Astrocyte (in vitro differentiated cells and primary cell): ENCODE results near the gene RHPN2. TPM values are rescaled to one million over a fixed set of nuclear protein-coding genes. Genes with fewer than 3 reads are reported as not detected.

ENCODE experiments used
- DNase-seq: peaks from one replicate; pipeline ENCODE4 v3.0.0-alpha.2; 2010; ENCODE audit warnings: low read depth
- FAIRE-seq: peaks from 2 replicates; lab custom pipeline; 2011; peaks lifted over from hg19 to GRCh38; lab: Jason Lieb, UNC
- H2AFZ ChIP-seq: 2 replicates; pipeline ENCODE4 v1.6.0; 2012; ENCODE audit warnings: low read depth, low read length, inconsistent platforms
- H3K27ac ChIP-seq: 2 replicates; pipeline ENCODE4 v1.5.1; 2011; ENCODE audit warnings: low read depth, low read length, inconsistent platforms
- H3K27me3 ChIP-seq: 2 replicates; pipeline ENCODE4 v1.6.0; 2011; ENCODE audit warnings: low read length, inconsistent platforms; ENCODE audit not compliant: insufficient read depth
- H3K36me3 ChIP-seq: 2 replicates; pipeline ENCODE4 v1.5.1; 2011; ENCODE audit warnings: low read length, inconsistent platforms; ENCODE audit not compliant: insufficient read depth
- H3K4me1 ChIP-seq: 2 replicates; pipeline ENCODE4 v1.5.1; 2011; ENCODE audit warnings: low read length, inconsistent platforms; ENCODE audit not compliant: insufficient read depth
- H3K4me2 ChIP-seq: 2 replicates; pipeline ENCODE4 v1.6.0; 2012; ENCODE audit warnings: low read length, inconsistent platforms
- H3K4me3 ChIP-seq: 2 replicates; pipeline ENCODE4 v1.5.1; 2011; ENCODE audit warnings: low read depth, mild to moderate bottlenecking, low read length, inconsistent platforms; ENCODE audit not compliant: insufficient read depth
- H3K79me2 ChIP-seq: 2 replicates; pipeline ENCODE4 v1.6.0; 2012; ENCODE audit warnings: mild to moderate bottlenecking, low read length, inconsistent platforms; ENCODE audit not compliant: insufficient read depth
- H3K9ac ChIP-seq: 2 replicates; pipeline ENCODE4 v1.6.0; 2012; ENCODE audit warnings: mild to moderate bottlenecking, low read length, inconsistent platforms
- H3K9me3 ChIP-seq: 2 replicates; pipeline ENCODE4 v1.5.1; 2012; ENCODE audit warnings: low read depth, mild to moderate bottlenecking, low read length, inconsistent platforms; ENCODE audit not compliant: insufficient read depth
- H4K20me1 ChIP-seq: 2 replicates; pipeline ENCODE4 v1.6.0; 2012; ENCODE audit warnings: low read length, inconsistent platforms; ENCODE audit not compliant: insufficient read depth
- H3K27ac Mint-ChIP-seq: one replicate; pipeline ENCODE4 v1.8.0; 2021; ENCODE audit warnings: mild to moderate bottlenecking, mixed read lengths; ENCODE audit not compliant: unreplicated experiment
- H3K27me3 Mint-ChIP-seq: one replicate; pipeline ENCODE4 v1.8.0; 2021; ENCODE audit warnings: low read depth, mixed read lengths; ENCODE audit not compliant: unreplicated experiment
- H3K36me3 Mint-ChIP-seq: one replicate; pipeline ENCODE4 v1.8.0; 2021; ENCODE audit warnings: low read depth, mixed read lengths; ENCODE audit not compliant: unreplicated experiment
- H3K4me1 Mint-ChIP-seq: one replicate; pipeline ENCODE4 v1.8.0; 2021; ENCODE audit warnings: low read depth, mixed read lengths; ENCODE audit not compliant: unreplicated experiment
- H3K4me3 Mint-ChIP-seq: one replicate; pipeline ENCODE4 v1.8.0; 2021; ENCODE audit warnings: mild to moderate bottlenecking, moderate library complexity, mixed read lengths; ENCODE audit not compliant: unreplicated experiment
- H3K9me3 Mint-ChIP-seq: one replicate; pipeline ENCODE4 v1.8.0; 2021; ENCODE audit warnings: mild to moderate bottlenecking, mixed read lengths; ENCODE audit not compliant: unreplicated experiment
- CTCF ChIP-seq: IDR thresholded peaks from 2 replicates; pipeline ENCODE4 v1.5.1; 2011; ENCODE audit warnings: low read depth, mild to moderate bottlenecking, inconsistent platforms, low read length, moderate library complexity; ENCODE audit not compliant: insufficient read depth
- EZH2 ChIP-seq: IDR thresholded peaks from 2 replicates; pipeline ENCODE4 v1.6.1; 2012; ENCODE audit warnings: mild to moderate bottlenecking, low read length, inconsistent platforms; ENCODE audit not compliant: insufficient read depth
- total RNA-seq: library from RNA; stranded (reverse); gene quantifications from 2 replicates; pipeline ENCODE4 v1.2.1, GENCODE V29; 2021

Gene RHPN2
- total RNA-seq, 1 donor from 2014 or later: 12.6 TPM

DNA sequence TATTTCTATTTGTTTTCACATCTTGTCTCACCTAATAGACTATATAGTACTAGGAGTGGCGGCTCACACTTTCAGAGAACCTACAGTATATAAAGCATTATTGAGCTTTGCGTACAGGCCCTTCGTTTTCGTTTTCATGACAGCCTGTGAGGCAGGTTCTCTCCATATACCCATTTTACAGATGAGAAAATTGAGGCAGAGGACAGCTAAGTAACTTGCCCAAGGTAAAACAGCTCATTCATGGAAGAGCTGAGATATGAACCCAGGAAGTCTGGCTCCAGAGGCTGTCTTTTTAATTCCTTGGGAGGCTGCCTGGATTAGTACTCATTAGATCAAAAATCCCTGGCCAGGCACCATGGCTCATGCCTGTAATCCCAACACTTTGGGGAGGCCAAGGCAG lies 63.8 kb downstream of the RHPN2 start:
- Histone ChIP-seq H4K20me1 (no peaks in the 10 kb centered on the region), H3K4me2 (no peak overlapping the region), H3K27me3 (no peaks in the 10 kb centered on the region), H3K9ac (no peak overlapping the region), H3K36me3 (no peaks in the 10 kb centered on the region), H2AFZ (no peak overlapping the region), H3K4me3 (no peak overlapping the region), H3K79me2 (no peaks in the 10 kb centered on the region), H3K4me1 (no peaks in the 10 kb centered on the region), H3K27ac (no peak overlapping the region), H3K9me3 (no peaks in the 10 kb centered on the region)
- DNase-seq (no peak), FAIRE-seq (no peak)
- H3K27me3 Mint-ChIP-seq: no peaks in the 10 kb centered on the region
- H3K27ac Mint-ChIP-seq: no peak overlapping the region
- H3K4me3 Mint-ChIP-seq: no peak overlapping the region
- peaks cover 12% of the 10 kb centered on the region for H3K36me3 Mint-ChIP-seq
- no peaks in the 10 kb centered on the region for H3K4me1 Mint-ChIP-seq
- no peaks in the 10 kb centered on the region for H3K9me3 Mint-ChIP-seq
- no peak for TF ChIP-seq CTCF
- TF ChIP-seq EZH2: no peak

DNA sequence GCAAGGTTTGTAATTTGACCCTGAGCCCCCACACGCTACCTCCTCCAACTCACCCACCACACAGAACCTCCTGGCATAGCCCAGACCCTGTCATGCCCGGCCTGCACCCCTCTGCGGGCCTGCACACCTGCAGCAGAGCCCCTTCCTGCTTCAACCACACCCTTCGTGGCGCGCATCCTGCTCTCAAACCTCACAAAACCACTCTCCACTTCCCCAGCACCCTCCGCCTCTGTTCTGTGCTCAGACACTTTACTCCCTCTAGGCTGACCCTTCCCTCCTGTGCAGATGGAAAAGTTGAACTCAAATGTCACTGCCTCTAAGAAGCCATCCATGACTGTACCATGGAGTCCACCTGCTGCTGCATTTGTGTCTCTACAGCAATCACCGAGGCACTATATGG lies 64.2 kb downstream of the RHPN2 start:
- no peaks in the 10 kb centered on the region for H3K9me3 ChIP-seq
- no peak overlapping the region for H3K27ac ChIP-seq
- H3K79me2 ChIP-seq: no peaks in the 10 kb centered on the region
- H3K36me3 Mint-ChIP-seq: peaks cover 12% of the 10 kb centered on the region
- no peak for TF ChIP-seq CTCF
- no peak for TF ChIP-seq EZH2
- H3K4me1 ChIP-seq: no peaks in the 10 kb centered on the region
- H3K4me1 Mint-ChIP-seq: no peaks in the 10 kb centered on the region
- H3K27me3 Mint-ChIP-seq: no peaks in the 10 kb centered on the region
- H3K4me3 ChIP-seq: no peak overlapping the region
- H3K36me3 ChIP-seq: no peaks in the 10 kb centered on the region
- H3K27me3 ChIP-seq: no peaks in the 10 kb centered on the region
- H2AFZ ChIP-seq: no peak overlapping the region
- DNase-seq (no peak), FAIRE-seq (no peak)
- H3K4me2 ChIP-seq: no peak overlapping the region
- no peaks in the 10 kb centered on the region for H3K9me3 Mint-ChIP-seq
- H3K9ac ChIP-seq: no peak overlapping the region
- H4K20me1 ChIP-seq: no peaks in the 10 kb centered on the region
- H3K27ac Mint-ChIP-seq: no peak overlapping the region
- no peak overlapping the region for H3K4me3 Mint-ChIP-seq

GRCh38 chr19:32998722-32999121 lies 66.0 kb downstream of the RHPN2 start:
- H3K27ac Mint-ChIP-seq: no peak overlapping the region
- no peak overlapping the region for H3K4me2 ChIP-seq
- no peak for DNase-seq

More at GRCh38 chr19:32998722-32999121, 66.0 kb downstream of the RHPN2 start:
- no peak overlapping the region for H3K4me3 ChIP-seq
- Mint-ChIP-seq H3K9me3 (no peaks in the 10 kb centered on the region), H3K4me1 (no peaks in the 10 kb centered on the region), H3K36me3 (peaks cover 15% of the 10 kb centered on the region), H3K27me3 (no peaks in the 10 kb centered on the region), H3K4me3 (no peak overlapping the region)
- H4K20me1 ChIP-seq: no peaks in the 10 kb centered on the region
- FAIRE-seq: no peak
- H3K79me2 ChIP-seq: no peaks in the 10 kb centered on the region
- no peaks in the 10 kb centered on the region for H3K9me3 ChIP-seq
- no peak overlapping the region for H2AFZ ChIP-seq
- no peaks in the 10 kb centered on the region for H3K27me3 ChIP-seq
- TF ChIP-seq CTCF (no peak), EZH2 (no peak)
- no peaks in the 10 kb centered on the region for H3K36me3 ChIP-seq
- H3K4me1 ChIP-seq: no peaks in the 10 kb centered on the region
- no peak overlapping the region for H3K27ac ChIP-seq
- H3K9ac ChIP-seq: no peak overlapping the region
